CD4-positive, alpha-beta T cell (primary cell): ENCODE data around the gene ZNF709. TPM values are rescaled to one million over a fixed set of nuclear protein-coding genes. Genes with fewer than 3 reads are reported as not detected.
"Not testable (repeated sequence)": the region's sequence is repeated elsewhere in the genome, so short reads cannot be mapped to it uniquely, and the experiment has no call there.

Experiments used
- ATAC-seq: fragments of 200-7000 bp; cut with Tn5 transposase; one replicate; pipeline ENCODE4 v1.10.0; 2022; ENCODE audit warnings: mild to moderate bottlenecking; ENCODE audit not compliant: poor library complexity
- CTCF ChIA-PET: fragments of 350-600 bp; sonication (Branson Sonifier 250); formaldehyde crosslinking; loops from one replicate; lab custom pipeline; 2021; ENCODE audit warnings: antibody characterized with exemption, inconsistent platforms; lab: Charles Lee
- POLR2A ChIA-PET: fragments of 350-600 bp; sonication (Branson Sonifier 250); formaldehyde crosslinking; loops from one replicate; lab custom pipeline; 2021; ENCODE audit warnings: antibody characterized with exemption, inconsistent platforms; lab: Charles Lee
- DNase-seq, 14 experiments: peaks; one replicate each; pipeline ENCODE4 v3.0.0-alpha.2; 2013 to 2020; ENCODE audit warnings: mixed read lengths in 2 of 14
- H3K27ac ChIP-seq, 2 donors: one replicate each; pipeline versions ENCODE4 v1.5.1 to v1.7.0; 2013; ENCODE audit warnings: low read length in 2 of 2, low read depth in 1 of 2, mild to moderate bottlenecking in 1 of 2
- H3K27me3 ChIP-seq, 2 experiments: 1 replicate in 1 of 2; 2 replicates in 1 of 2; pipeline versions ENCODE4 v1.6.1 to v1.7.0; 2013; ENCODE audit warnings: low read length in 2 of 2, control low read depth in 1 of 2, mild to moderate bottlenecking in 1 of 2, moderate library complexity in 1 of 2; ENCODE audit not compliant: insufficient read depth in 2 of 2, control insufficient read depth in 1 of 2
- H3K36me3 ChIP-seq: one replicate; pipeline ENCODE4 v1.6.1; 2013; ENCODE audit warnings: low read length, control low read depth; ENCODE audit not compliant: insufficient read depth
- H3K4me1 ChIP-seq: one replicate; pipeline ENCODE4 v1.6.1; 2013; ENCODE audit warnings: low read length, control low read depth; ENCODE audit not compliant: insufficient read depth
- H3K4me3 ChIP-seq: one replicate; pipeline ENCODE4 v1.5.1; 2013; ENCODE audit warnings: mild to moderate bottlenecking, low read length, moderate library complexity
- H3K9me3 ChIP-seq, 2 experiments: 1 replicate in 1 of 2; 2 replicates in 1 of 2; pipeline versions ENCODE4 v1.6.1 to v1.7.0; 2013; ENCODE audit warnings: low read length in 2 of 2, mild to moderate bottlenecking in 2 of 2, control low read depth in 1 of 2, moderate library complexity in 1 of 2; ENCODE audit not compliant: control insufficient read depth in 1 of 2, insufficient read depth in 1 of 2
- H3K27ac Mint-ChIP-seq: one replicate; pipeline ENCODE4 v1.8.0; 2020; ENCODE audit warnings: mixed read lengths
- H3K27me3 Mint-ChIP-seq: one replicate; pipeline ENCODE4 v1.8.0; 2021; ENCODE audit warnings: mixed read lengths
- H3K36me3 Mint-ChIP-seq: one replicate; pipeline ENCODE4 v1.8.0; 2021; ENCODE audit warnings: low read depth, mixed read lengths
- H3K4me1 Mint-ChIP-seq: one replicate; pipeline ENCODE4 v1.8.0; 2021; ENCODE audit warnings: low read depth, mixed read lengths
- H3K4me3 Mint-ChIP-seq: one replicate; pipeline ENCODE4 v1.8.0; 2020; ENCODE audit warnings: mild to moderate bottlenecking, mixed read lengths
- H3K9me3 Mint-ChIP-seq: one replicate; pipeline ENCODE4 v1.8.0; 2020; ENCODE audit warnings: mixed read lengths
- CTCF ChIP-seq: fragments of 200-600 bp; IDR thresholded peaks from one replicate; pipeline ENCODE4 v1.8.0; 2022; ENCODE audit warnings: antibody characterized with exemption, mild to moderate bottlenecking
- intact Hi-C, 2 experiments: fragments of 100-400 bp; cut with DNase I in 1 of 2; cut with micrococcal nuclease in 1 of 2; formaldehyde crosslinking; loops; one replicate each; pipeline versions ENCODE4 v1.15.1 to v1.9.0; 2023 to 2025; cut with DNase I, micrococcal nuclease
- total RNA-seq, 174 experiments: library from RNA in 2 of 174; stranded (reverse) in 2 of 174; gene quantifications; one replicate each; pipeline ENCODE4 v1.2.3 and lab custom pipeline; 2021 to 2026

The ZNF709 gene
- total RNA-seq, 2 experiments from 2014 or later = 3.5 to 3.7 TPM

- H3K36me3 Mint-ChIP-seq = peaks cover 6% of the 10 kb centered on the region
- H3K27ac ChIP-seq = no peak overlapping the region
- CTCF ChIA-PET = interaction anchor here (0.6 kb wide), 1 partner anchor 136 kb away, joined by 3 read pairs; no protein-coding TSS in a partner anchor
- no peaks in the 10 kb centered on the region for H3K27me3 ChIP-seq
- H3K36me3 ChIP-seq = no peaks in the 10 kb centered on the region
- POLR2A ChIA-PET = interaction anchor here (1.0 kb wide), 1 partner anchor 13 kb away, joined by 3 read pairs; no protein-coding TSS in a partner anchor
- no peaks in the 10 kb centered on the region for H3K9me3 Mint-ChIP-seq
- no peaks in the 10 kb centered on the region for H3K27me3 Mint-ChIP-seq
- no peak overlapping the region for H3K4me3 ChIP-seq
- peaks cover 0 to 7% of the 10 kb centered on the region in 2 experiments for H3K9me3 ChIP-seq
- ATAC-seq (no peak), DNase-seq (no peak)
- peak overlapping the region; percentile 97 for H3K27ac Mint-ChIP-seq
- TF ChIP-seq CTCF = no peak
- intact Hi-C loops = loop anchor here (5.0 kb wide), 2 partner anchors 40 to 65 kb away; partner anchors contain the start of gene ZNF443 (in 1 of the 2)
- H3K4me3 Mint-ChIP-seq = peak overlapping the region; percentile 81
- H3K4me1 ChIP-seq = peaks cover 51% of the 10 kb centered on the region
- H3K4me1 Mint-ChIP-seq = peaks cover 52% of the 10 kb centered on the region
These were observed 2.1 kb downstream of the ZNF709 start for GRCh38 chr19:12482509-12482886.

- intact Hi-C loops = loop anchor here (5.0 kb wide), 2 partner anchors 40 to 65 kb away; partner anchors contain the start of gene ZNF443 (in 1 of the 2)
- TF ChIP-seq CTCF = no peak
- Histone ChIP-seq H3K27ac (no peak overlapping the region), H3K27me3 (no peaks in the 10 kb centered on the region), H3K9me3 (peaks cover 0 to 7% of the 10 kb centered on the region in 2 experiments), H3K4me3 (no peak overlapping the region), H3K36me3 (no peaks in the 10 kb centered on the region), H3K4me1 (peaks cover 51% of the 10 kb centered on the region)
- peak overlapping the region; percentile 97 for H3K27ac Mint-ChIP-seq
- CTCF ChIA-PET = no interaction called here
- DNase-seq (no peak), ATAC-seq (no peak)
- no peaks in the 10 kb centered on the region for H3K9me3 Mint-ChIP-seq
- H3K27me3 Mint-ChIP-seq = no peaks in the 10 kb centered on the region
- peaks cover 6% of the 10 kb centered on the region for H3K36me3 Mint-ChIP-seq
- POLR2A ChIA-PET = no interaction called here
- H3K4me3 Mint-ChIP-seq = peak overlapping the region; percentile 84
- peaks cover 54% of the 10 kb centered on the region for H3K4me1 Mint-ChIP-seq
These were observed 2.7 kb downstream of the ZNF709 start for GRCh38 chr19:12481781-12482508.

GRCh38 chr19:12478234-12478941, 6.2 kb downstream of the ZNF709 start:
- peak in 3 of 14 experiments; percentile 14 to 30 (median 23) for DNase-seq

GRCh38 chr19:12467651-12468050, 17.0 kb downstream of the ZNF709 start:
- H3K4me3 Mint-ChIP-seq, intact Hi-C loops, H3K27ac ChIP-seq, H3K27me3 Mint-ChIP-seq, POLR2A ChIA-PET, DNase-seq, ATAC-seq, CTCF ChIA-PET, H3K27me3 ChIP-seq, H3K4me3 ChIP-seq, H3K4me1 Mint-ChIP-seq, H3K4me1 ChIP-seq, H3K27ac Mint-ChIP-seq: not testable (repeated sequence)
- Histone ChIP-seq H3K36me3 (peaks cover 24% of the 10 kb centered on the region), H3K9me3 (peaks cover 49 to 51% of the 10 kb centered on the region in 2 experiments)
- peaks cover 11% of the 10 kb centered on the region for H3K9me3 Mint-ChIP-seq
- H3K36me3 Mint-ChIP-seq = peaks cover 79% of the 10 kb centered on the region

More at GRCh38 chr19:12478234-12478941, 6.2 kb downstream of the ZNF709 start:
- no peaks in the 10 kb centered on the region for H3K9me3 Mint-ChIP-seq
- peak; percentile 76 for ATAC-seq
- ChIA-PET CTCF (interaction anchor here (1.1 to 2.3 kb wide), 2 partner anchors 15 to 17 kb away, joined by 3 to 11 read pairs; no protein-coding TSS in a partner anchor), POLR2A (interaction anchor here (0.6 to 1.7 kb wide), 3 partner anchors 19 to 185 kb away, joined by 3 to 5 read pairs (median 3); partner anchors contain the start of gene ZNF443)
- Histone ChIP-seq H3K4me1 (peaks cover 28% of the 10 kb centered on the region), H3K36me3 (no peaks in the 10 kb centered on the region), H3K4me3 (no peak overlapping the region), H3K27me3 (no peaks in the 10 kb centered on the region), H3K9me3 (peaks cover 0 to 4% of the 10 kb centered on the region in 2 experiments), H3K27ac (peak overlapping the region; percentile 20 to 51)
- peak overlapping the region; percentile 42 for H3K4me3 Mint-ChIP-seq
- peaks cover 14% of the 10 kb centered on the region for H3K36me3 Mint-ChIP-seq
- TF ChIP-seq CTCF = no peak
- peaks cover 50% of the 10 kb centered on the region for H3K4me1 Mint-ChIP-seq
- H3K27me3 Mint-ChIP-seq = no peaks in the 10 kb centered on the region
- H3K27ac Mint-ChIP-seq = peak overlapping the region; percentile 72
- intact Hi-C loops = no loop called here
